KMS-11 (cell line): ENCODE data around the gene TEAD1.

ENCODE experiments used
- H2AFZ ChIP-seq: fragments of 200-600 bp; sonication (generic); 2 replicates; pipeline ENCODE4 v1.6.1; 2016; ENCODE audit warnings: antibody characterized with exemption, mixed run types, low read depth
- H3K27ac ChIP-seq: fragments of 200-600 bp; sonication (generic); 2 replicates; pipeline ENCODE4 v1.6.1; 2016; ENCODE audit warnings: mild to moderate bottlenecking, mixed run types
- H3K27me3 ChIP-seq: fragments of 200-600 bp; sonication (generic); 2 replicates; pipeline ENCODE4 v1.6.1; 2017; ENCODE audit warnings: mild to moderate bottlenecking, low read depth, mixed run types, moderate library complexity; ENCODE audit not compliant: insufficient read depth
- H3K36me3 ChIP-seq: fragments of 200-600 bp; sonication (generic); 2 replicates; pipeline ENCODE4 v1.6.1; 2017; ENCODE audit warnings: mild to moderate bottlenecking, mixed run types; ENCODE audit not compliant: insufficient read depth
- H3K4me1 ChIP-seq: fragments of 200-600 bp; sonication (generic); 2 replicates; pipeline ENCODE4 v1.6.1; 2016; ENCODE audit warnings: mild to moderate bottlenecking, low read depth, mixed run types; ENCODE audit not compliant: poor library complexity, severe bottlenecking
- H3K4me2 ChIP-seq: fragments of 200-600 bp; sonication (generic); 2 replicates; pipeline ENCODE4 v1.7.0; 2016; ENCODE audit warnings: mild to moderate bottlenecking, mixed run types
- H3K4me3 ChIP-seq: fragments of 200-600 bp; sonication (generic); IDR thresholded peaks from 2 replicates; pipeline ENCODE4 v1.6.1; 2017; ENCODE audit warnings: low read depth, low read length, mixed read lengths; ENCODE audit not compliant: insufficient read depth
- H3K79me2 ChIP-seq: fragments of 200-600 bp; sonication (generic); 2 replicates; pipeline ENCODE4 v1.6.1; 2016; ENCODE audit warnings: low read depth, mixed run types; ENCODE audit not compliant: insufficient read depth
- H3K9ac ChIP-seq: fragments of 200-600 bp; sonication (generic); 2 replicates; pipeline ENCODE4 v1.6.1; 2016; ENCODE audit warnings: mild to moderate bottlenecking, mixed run types
- H4K20me1 ChIP-seq: fragments of 200-600 bp; sonication (generic); 2 replicates; pipeline ENCODE4 v1.6.1; 2016; ENCODE audit warnings: mild to moderate bottlenecking, mixed run types; ENCODE audit not compliant: insufficient read depth
- CTCF ChIP-seq: fragments of 200-600 bp; sonication (generic); conservative IDR thresholded peaks from 2 replicates; pipeline ENCODE4 v1.6.1; 2017; ENCODE audit warnings: low read depth, mild to moderate bottlenecking, antibody characterized with exemption, low read length, moderate library complexity, mixed read lengths

TEAD1 gene

GRCh38 chr11:12930850-12931249 lies 256.6 kb downstream of the TEAD1 start:
- Histone ChIP-seq H3K36me3 (no peaks in the 10 kb centered on the region), H3K4me1 (no peaks in the 10 kb centered on the region)

GRCh38 chr11:12932485-12932884 lies 258.3 kb downstream of the TEAD1 start:
- H4K20me1 ChIP-seq = no peaks in the 10 kb centered on the region
- H3K4me1 ChIP-seq = no peaks in the 10 kb centered on the region
- no peaks in the 10 kb centered on the region for H3K79me2 ChIP-seq
- no peaks in the 10 kb centered on the region for H3K27me3 ChIP-seq
- H3K4me3 ChIP-seq = no peak overlapping the region
- no peaks in the 10 kb centered on the region for H3K36me3 ChIP-seq
- H3K27ac ChIP-seq = no peak overlapping the region
- no peak overlapping the region for H3K9ac ChIP-seq
- no peak for TF ChIP-seq CTCF
- H3K4me2 ChIP-seq = no peak overlapping the region
- H2AFZ ChIP-seq = no peak overlapping the region

More at GRCh38 chr11:12930850-12931249, 256.6 kb downstream of the TEAD1 start:
- Histone ChIP-seq H3K4me2 (no peak overlapping the region), H3K27ac (no peak overlapping the region), H4K20me1 (no peaks in the 10 kb centered on the region), H3K4me3 (no peak overlapping the region), H2AFZ (no peak overlapping the region), H3K79me2 (no peaks in the 10 kb centered on the region), H3K9ac (no peak overlapping the region), H3K27me3 (no peaks in the 10 kb centered on the region)
- no peak for TF ChIP-seq CTCF

- Histone ChIP-seq H3K27ac (no peak overlapping the region), H3K27me3 (no peaks in the 10 kb centered on the region), H4K20me1 (no peaks in the 10 kb centered on the region), H3K4me1 (peaks cover 4% of the 10 kb centered on the region), H3K9ac (no peak overlapping the region), H3K4me3 (no peak overlapping the region), H2AFZ (no peak overlapping the region), H3K4me2 (no peak overlapping the region), H3K79me2 (no peaks in the 10 kb centered on the region), H3K36me3 (no peaks in the 10 kb centered on the region)
- TF ChIP-seq CTCF = no peak
Measured at GRCh38 chr11:12936200-12936599, 262.0 kb downstream of the TEAD1 start.

GRCh38 chr11:12938590-12939247 lies 264.5 kb downstream of the TEAD1 start:
- H3K36me3 ChIP-seq = no peaks in the 10 kb centered on the region
- H3K27ac ChIP-seq = no peak overlapping the region
- no peak overlapping the region for H3K4me2 ChIP-seq
- no peak overlapping the region for H3K9ac ChIP-seq
- TF ChIP-seq CTCF = no peak
- no peak overlapping the region for H2AFZ ChIP-seq
- H4K20me1 ChIP-seq = no peaks in the 10 kb centered on the region
- H3K27me3 ChIP-seq = no peaks in the 10 kb centered on the region
- H3K79me2 ChIP-seq = no peaks in the 10 kb centered on the region
- H3K4me1 ChIP-seq = peaks cover 4% of the 10 kb centered on the region
- no peak overlapping the region for H3K4me3 ChIP-seq
